Measurements from ENCODE around the gene ZNF503.
A peak's percentile ranks its signal among the peaks of the same experiment; 100 is the strongest.

The ZNF503 gene

GRCh38 chr10:75401569-75402485 is at the start of gene ZNF503:
ZNF503 (minus strand) TSS chr10:75401764; CDS start chr10:75401419, 345 bp downstream.
- DNase-seq: peak; percentile 44

- no peak for DNase-seq
Observed at GRCh38 chr10:75450644-75451640, 49.4 kb upstream of the ZNF503 start.

- no peak for DNase-seq
Observed at GRCh38 chr10:75450075-75450445, 48.5 kb upstream of the ZNF503 start.

GRCh38 chr10:75449382-75450074 is 48.0 kb upstream of the ZNF503 start:
- DNase-seq: no peak

GRCh38 chr10:75448166-75448565 is 46.6 kb upstream of the ZNF503 start:
- no peak for DNase-seq

- DNase-seq: no peak
Observed at GRCh38 chr10:75446508-75446907, 44.9 kb upstream of the ZNF503 start.

GRCh38 chr10:75444781-75445386 is 43.3 kb upstream of the ZNF503 start:
- DNase-seq: no peak

GRCh38 chr10:75443362-75443761 is 41.8 kb upstream of the ZNF503 start:
- DNase-seq: no peak

GRCh38 chr10:75441682-75442081 is 40.1 kb upstream of the ZNF503 start:
- DNase-seq: no peak

GRCh38 chr10:75441196-75441595 is 39.6 kb upstream of the ZNF503 start:
- DNase-seq: no peak

- DNase-seq: no peak
Observed at GRCh38 chr10:75440271-75440793, 38.8 kb upstream of the ZNF503 start.

GRCh38 chr10:75439811-75440210 is 38.2 kb upstream of the ZNF503 start:
- DNase-seq: no peak

- no peak for DNase-seq
Observed at GRCh38 chr10:75438275-75438674, 36.7 kb upstream of the ZNF503 start.

GRCh38 chr10:75437693-75438092 is 36.1 kb upstream of the ZNF503 start:
- no peak for DNase-seq

GRCh38 chr10:75436896-75437295 is 35.3 kb upstream of the ZNF503 start:
- no peak for DNase-seq

- no peak for DNase-seq
Observed at GRCh38 chr10:75435291-75435690, 33.7 kb upstream of the ZNF503 start.

- no peak for DNase-seq
Observed at GRCh38 chr10:75434291-75434690, 32.7 kb upstream of the ZNF503 start.

GRCh38 chr10:75433216-75433615 is 31.7 kb upstream of the ZNF503 start:
- no peak for DNase-seq

GRCh38 chr10:75432763-75433162 is 31.2 kb upstream of the ZNF503 start:
- no peak for DNase-seq

- no peak for DNase-seq
Observed at GRCh38 chr10:75432176-75432575, 30.6 kb upstream of the ZNF503 start.

- no peak for DNase-seq
Observed at GRCh38 chr10:75431180-75432111, 29.9 kb upstream of the ZNF503 start, which contains the start of gene LRMDA. LRMDA (plus strand) TSS chr10:75431624.
